Measurements from ENCODE around the gene FUOM. TPM values are rescaled to one million over a fixed set of nuclear protein-coding genes. Genes with fewer than 3 reads are reported as not detected.

Gene FUOM
- polyA plus RNA-seq, 1 donor from 2014 or later = not detected

- Histone ChIP-seq H4K20me1 (ENCODE audit: insufficient read depth) (no peaks in the 10 kb centered on the region), H3K9ac (ENCODE audit: low read length) (no peak overlapping the region), H3K9me3 (ENCODE audit: low read length) (no peaks in the 10 kb centered on the region), H3F3A (ENCODE audit: insufficient read depth, low read length, poor library complexity, severe bottlenecking) (no peaks in the 10 kb centered on the region), H3K4me2 (ENCODE audit: low read length) (no peak overlapping the region), H3K4me3 (ENCODE audit: low read length) (no peak overlapping the region), H3K79me2 (replicated peaks; ENCODE audit: insufficient read depth, low read length) (no peaks in the 10 kb centered on the region), H3K27me3 (ENCODE audit: insufficient read depth, low read depth, low read length) (no peaks in the 10 kb centered on the region), H3K36me3 (ENCODE audit: insufficient read depth, low read length) (no peaks in the 10 kb centered on the region), H3K27ac (ENCODE audit: low read length) (no peak overlapping the region), H3K9me2 (ENCODE audit: insufficient read depth, low read length) (no peaks in the 10 kb centered on the region), H2AFZ (ENCODE audit: low read depth, low read length) (no peak overlapping the region)
- TF ChIP-seq RAD21 (conservative IDR thresholded peaks at IDR 0.05) (no peak), POLR2AphosphoS5 (IDR thresholded peaks at IDR 0.05) (no peak), EP300 (conservative IDR thresholded peaks at IDR 0.05; ENCODE audit: poor library complexity, severe bottlenecking) (no peak), TAF1 (IDR thresholded peaks at IDR 0.05; ENCODE audit: low read depth) (no peak), EZH2 (IDR thresholded peaks at IDR 0.05; ENCODE audit: borderline replicate concordance, insufficient read depth, low read length, poor library complexity, severe bottlenecking) (no peak), SMC3 (conservative IDR thresholded peaks at IDR 0.05; ENCODE audit: poor library complexity) (no peak)
- TF ChIP-seq, protein P1, sequence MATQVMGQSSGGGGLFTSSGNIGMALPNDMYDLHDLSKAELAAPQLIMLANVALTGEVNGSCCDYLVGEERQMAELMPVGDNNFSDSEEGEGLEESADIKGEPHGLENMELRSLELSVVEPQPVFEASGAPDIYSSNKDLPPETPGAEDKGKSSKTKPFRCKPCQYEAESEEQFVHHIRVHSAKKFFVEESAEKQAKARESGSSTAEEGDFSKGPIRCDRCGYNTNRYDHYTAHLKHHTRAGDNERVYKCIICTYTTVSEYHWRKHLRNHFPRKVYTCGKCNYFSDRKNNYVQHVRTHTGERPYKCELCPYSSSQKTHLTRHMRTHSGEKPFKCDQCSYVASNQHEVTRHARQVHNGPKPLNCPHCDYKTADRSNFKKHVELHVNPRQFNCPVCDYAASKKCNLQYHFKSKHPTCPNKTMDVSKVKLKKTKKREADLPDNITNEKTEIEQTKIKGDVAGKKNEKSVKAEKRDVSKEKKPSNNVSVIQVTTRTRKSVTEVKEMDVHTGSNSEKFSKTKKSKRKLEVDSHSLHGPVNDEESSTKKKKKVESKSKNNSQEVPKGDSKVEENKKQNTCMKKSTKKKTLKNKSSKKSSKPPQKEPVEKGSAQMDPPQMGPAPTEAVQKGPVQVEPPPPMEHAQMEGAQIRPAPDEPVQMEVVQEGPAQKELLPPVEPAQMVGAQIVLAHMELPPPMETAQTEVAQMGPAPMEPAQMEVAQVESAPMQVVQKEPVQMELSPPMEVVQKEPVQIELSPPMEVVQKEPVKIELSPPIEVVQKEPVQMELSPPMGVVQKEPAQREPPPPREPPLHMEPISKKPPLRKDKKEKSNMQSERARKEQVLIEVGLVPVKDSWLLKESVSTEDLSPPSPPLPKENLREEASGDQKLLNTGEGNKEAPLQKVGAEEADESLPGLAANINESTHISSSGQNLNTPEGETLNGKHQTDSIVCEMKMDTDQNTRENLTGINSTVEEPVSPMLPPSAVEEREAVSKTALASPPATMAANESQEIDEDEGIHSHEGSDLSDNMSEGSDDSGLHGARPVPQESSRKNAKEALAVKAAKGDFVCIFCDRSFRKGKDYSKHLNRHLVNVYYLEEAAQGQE (IDR thresholded peaks at IDR 0.05; ENCODE audit: borderline replicate concordance) = no peak
- TF ChIP-seq, protein P2, sequence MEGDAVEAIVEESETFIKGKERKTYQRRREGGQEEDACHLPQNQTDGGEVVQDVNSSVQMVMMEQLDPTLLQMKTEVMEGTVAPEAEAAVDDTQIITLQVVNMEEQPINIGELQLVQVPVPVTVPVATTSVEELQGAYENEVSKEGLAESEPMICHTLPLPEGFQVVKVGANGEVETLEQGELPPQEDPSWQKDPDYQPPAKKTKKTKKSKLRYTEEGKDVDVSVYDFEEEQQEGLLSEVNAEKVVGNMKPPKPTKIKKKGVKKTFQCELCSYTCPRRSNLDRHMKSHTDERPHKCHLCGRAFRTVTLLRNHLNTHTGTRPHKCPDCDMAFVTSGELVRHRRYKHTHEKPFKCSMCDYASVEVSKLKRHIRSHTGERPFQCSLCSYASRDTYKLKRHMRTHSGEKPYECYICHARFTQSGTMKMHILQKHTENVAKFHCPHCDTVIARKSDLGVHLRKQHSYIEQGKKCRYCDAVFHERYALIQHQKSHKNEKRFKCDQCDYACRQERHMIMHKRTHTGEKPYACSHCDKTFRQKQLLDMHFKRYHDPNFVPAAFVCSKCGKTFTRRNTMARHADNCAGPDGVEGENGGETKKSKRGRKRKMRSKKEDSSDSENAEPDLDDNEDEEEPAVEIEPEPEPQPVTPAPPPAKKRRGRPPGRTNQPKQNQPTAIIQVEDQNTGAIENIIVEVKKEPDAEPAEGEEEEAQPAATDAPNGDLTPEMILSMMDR (IDR thresholded peaks at IDR 0.05; ENCODE audit: poor library complexity, severe bottlenecking) = no peak
Measured at GRCh38 chr10:133351408-133352318, 6.2 kb downstream of the FUOM start.

- Histone ChIP-seq H3K9me3 (ENCODE audit: low read length) (no peaks in the 10 kb centered on the region), H3K4me2 (ENCODE audit: low read length) (no peak overlapping the region), H3K79me2 (replicated peaks; ENCODE audit: insufficient read depth, low read length) (no peaks in the 10 kb centered on the region)
Measured at GRCh38 chr10:133350950-133351329, 6.9 kb downstream of the FUOM start.

More at GRCh38 chr10:133350950-133351329, 6.9 kb downstream of the FUOM start:
- TF ChIP-seq MXI1 (conservative IDR thresholded peaks at IDR 0.05; ENCODE audit: poor library complexity, severe bottlenecking) = no peak
- no peak for TF ChIP-seq POLR2AphosphoS5 (IDR thresholded peaks at IDR 0.05)
- TF ChIP-seq TAF1 (IDR thresholded peaks at IDR 0.05; ENCODE audit: low read depth) = no peak
- no peak for TF ChIP-seq EZH2 (IDR thresholded peaks at IDR 0.05; ENCODE audit: borderline replicate concordance, insufficient read depth, low read length, poor library complexity, severe bottlenecking)
- TF ChIP-seq, protein P2 (IDR thresholded peaks at IDR 0.05; ENCODE audit: poor library complexity, severe bottlenecking) = no peak
- TF ChIP-seq, protein P1 (IDR thresholded peaks at IDR 0.05; ENCODE audit: borderline replicate concordance) = no peak
- TF ChIP-seq EP300 (conservative IDR thresholded peaks at IDR 0.05; ENCODE audit: poor library complexity, severe bottlenecking) = no peak
- no peak for TF ChIP-seq RAD21 (conservative IDR thresholded peaks at IDR 0.05)
- no peak for TF ChIP-seq SMC3 (conservative IDR thresholded peaks at IDR 0.05; ENCODE audit: poor library complexity)
- Histone ChIP-seq H4K20me1 (ENCODE audit: insufficient read depth) (no peaks in the 10 kb centered on the region), H3K36me3 (ENCODE audit: insufficient read depth, low read length) (no peaks in the 10 kb centered on the region), H3K9ac (ENCODE audit: low read length) (no peak overlapping the region), H3K9me2 (ENCODE audit: insufficient read depth, low read length) (no peaks in the 10 kb centered on the region), H3F3A (ENCODE audit: insufficient read depth, low read length, poor library complexity, severe bottlenecking) (no peaks in the 10 kb centered on the region), H3K27ac (ENCODE audit: low read length) (no peak overlapping the region), H3K4me3 (ENCODE audit: low read length) (no peak overlapping the region), H2AFZ (ENCODE audit: low read depth, low read length) (no peak overlapping the region), H3K27me3 (ENCODE audit: insufficient read depth, low read depth, low read length) (no peaks in the 10 kb centered on the region)

Data from neural cell (in vitro differentiated cells).